Esophagus muscularis mucosa (tissue), 4 donors: ENCODE data around the gene DLG4. TPM values are rescaled to one million over a fixed set of nuclear protein-coding genes. Genes with fewer than 3 reads are reported as not detected.
"Not testable (repeated sequence)": the region's sequence is repeated elsewhere in the genome, so short reads cannot be mapped to it uniquely, and the experiment has no call there.

Source experiments
- DNase-seq: peaks from one replicate; pipeline ENCODE4 v3.0.0-alpha.2; 2017; ENCODE audit errors: extremely low spot score
- H3K27ac ChIP-seq, 4 donors: fragments of 200-600 bp; sonication (generic); replicated peaks in 1 of 4; 1 replicate in 3 of 4; 2 replicates in 1 of 4; pipeline ENCODE4 v1.5.1; 2016 to 2019; ENCODE audit warnings: mild to moderate bottlenecking in 1 of 4
- H3K27me3 ChIP-seq, 4 donors: fragments of 200-600 bp; sonication (generic); one replicate each; pipeline versions ENCODE4 v1.5.1 to v1.6.0; 2016 to 2019
- H3K36me3 ChIP-seq, 4 donors: fragments of 200-600 bp; sonication (generic); one replicate each; pipeline ENCODE4 v1.5.1; 2016 to 2019
- H3K4me1 ChIP-seq, 4 donors: fragments of 200-600 bp; sonication (generic); one replicate each; pipeline ENCODE4 v1.5.1; 2016 to 2019
- H3K4me3 ChIP-seq, 4 donors: fragments of 200-600 bp; sonication (generic); 1 replicate in 2 of 4; 2 replicates in 2 of 4; pipeline ENCODE4 v1.5.1; 2016 to 2019; ENCODE audit warnings: mild to moderate bottlenecking in 4 of 4, moderate library complexity in 1 of 4
- H3K9me3 ChIP-seq, 4 donors: fragments of 200-600 bp; sonication (generic); 1 replicate in 3 of 4; 2 replicates in 1 of 4; pipeline ENCODE4 v1.5.1; 2016 to 2019
- EP300 ChIP-seq: sonication (generic); formaldehyde crosslinking; IDR thresholded peaks from one replicate; pipeline ENCODE4 v1.6.1; 2017; ENCODE audit warnings: antibody characterized with exemption
- POLR2A ChIP-seq: fragments of 450-650 bp; IDR thresholded peaks from one replicate; pipeline ENCODE4 v1.6.1; 2017; ENCODE audit warnings: antibody characterized with exemption, moderate library complexity, mild to moderate bottlenecking, low read depth
- POLR2AphosphoS5 ChIP-seq, 2 donors: sonication (generic); formaldehyde crosslinking; IDR thresholded peaks; one replicate each; pipeline ENCODE4 v1.6.1; 2017; ENCODE audit warnings: antibody characterized with exemption in 2 of 2
- WGBS: methylation state at CpG from one replicate; pipeline ENCODE4 v1.1.5; 2018; 5-methylcytosine and 5-hydroxymethylcytosine counted together
- intact Hi-C: fragments of 100-400 bp; cut with DNase I; formaldehyde crosslinking; loops from one replicate; pipeline ENCODE4 v1.15.1; 2023
- total RNA-seq, 4 donors: library from RNA; depleted of rRNA; stranded (reverse); fragments of >200 nt; gene quantifications; one replicate each; pipeline versions ENCODE4 v1.1.0 to v1.2.1, GENCODE V29; 2016
- TF ChIP-seq, protein P1 (sequence below), 3 experiments: fragments of 200-600 bp in 2 of 3; fragments of 450-650 bp in 1 of 3; sonication (generic) in 2 of 3; IDR thresholded peaks; one replicate each; pipeline ENCODE4 v1.5.1; 2017 to 2019; ENCODE audit warnings: antibody characterized with exemption in 3 of 3, mild to moderate bottlenecking in 2 of 3, moderate library complexity in 1 of 3

Gene DLG4
- total RNA-seq, 4 donors from 2014 or later, result 12.3 to 21.4 (median 16.5) TPM

DNA sequence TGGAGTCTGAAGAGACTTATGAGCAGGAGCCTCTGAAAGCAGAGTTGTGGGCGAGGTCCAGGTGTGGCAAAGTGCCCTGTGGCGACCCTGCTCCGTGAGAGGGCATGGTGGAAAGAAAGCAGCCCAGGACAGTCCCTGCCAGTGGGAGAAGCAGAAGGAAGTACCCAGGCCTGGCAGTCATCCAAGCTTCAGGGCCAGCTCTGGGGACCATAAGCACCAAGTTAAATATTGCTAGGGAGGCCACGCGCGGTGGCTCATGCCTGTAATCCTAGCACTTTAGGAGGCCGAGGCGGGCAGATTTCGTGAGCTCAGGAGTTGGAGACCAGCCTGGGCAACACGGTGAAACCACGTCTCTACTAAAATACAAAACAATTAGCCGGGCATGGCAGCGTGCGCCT is 35.5 kb downstream of the DLG4 start:
- peaks cover 0 to 3% (median 0%) of the 10 kb centered on the region in 4 donors for H3K27me3 ChIP-seq
- DNase-seq, result no peak
- H3K36me3 ChIP-seq, result no peaks in the 10 kb centered on the region
- intact Hi-C loops, result no loop called here
- H3K4me3 ChIP-seq, result no peak overlapping the region
- TF ChIP-seq, protein P1, sequence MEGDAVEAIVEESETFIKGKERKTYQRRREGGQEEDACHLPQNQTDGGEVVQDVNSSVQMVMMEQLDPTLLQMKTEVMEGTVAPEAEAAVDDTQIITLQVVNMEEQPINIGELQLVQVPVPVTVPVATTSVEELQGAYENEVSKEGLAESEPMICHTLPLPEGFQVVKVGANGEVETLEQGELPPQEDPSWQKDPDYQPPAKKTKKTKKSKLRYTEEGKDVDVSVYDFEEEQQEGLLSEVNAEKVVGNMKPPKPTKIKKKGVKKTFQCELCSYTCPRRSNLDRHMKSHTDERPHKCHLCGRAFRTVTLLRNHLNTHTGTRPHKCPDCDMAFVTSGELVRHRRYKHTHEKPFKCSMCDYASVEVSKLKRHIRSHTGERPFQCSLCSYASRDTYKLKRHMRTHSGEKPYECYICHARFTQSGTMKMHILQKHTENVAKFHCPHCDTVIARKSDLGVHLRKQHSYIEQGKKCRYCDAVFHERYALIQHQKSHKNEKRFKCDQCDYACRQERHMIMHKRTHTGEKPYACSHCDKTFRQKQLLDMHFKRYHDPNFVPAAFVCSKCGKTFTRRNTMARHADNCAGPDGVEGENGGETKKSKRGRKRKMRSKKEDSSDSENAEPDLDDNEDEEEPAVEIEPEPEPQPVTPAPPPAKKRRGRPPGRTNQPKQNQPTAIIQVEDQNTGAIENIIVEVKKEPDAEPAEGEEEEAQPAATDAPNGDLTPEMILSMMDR (IDR thresholded peaks at IDR 0.05), result no peak
- TF ChIP-seq EP300, result no peak
- TF ChIP-seq POLR2A, result no peak
- TF ChIP-seq POLR2AphosphoS5 (IDR thresholded peaks at IDR 0.05), result no peak
- no peak overlapping the region for H3K27ac ChIP-seq
- H3K4me1 ChIP-seq, result no peaks in the 10 kb centered on the region
- no peaks in the 10 kb centered on the region for H3K9me3 ChIP-seq
- 74% methylated on average over 14 of the region's 14 CpGs for WGBS

DNA sequence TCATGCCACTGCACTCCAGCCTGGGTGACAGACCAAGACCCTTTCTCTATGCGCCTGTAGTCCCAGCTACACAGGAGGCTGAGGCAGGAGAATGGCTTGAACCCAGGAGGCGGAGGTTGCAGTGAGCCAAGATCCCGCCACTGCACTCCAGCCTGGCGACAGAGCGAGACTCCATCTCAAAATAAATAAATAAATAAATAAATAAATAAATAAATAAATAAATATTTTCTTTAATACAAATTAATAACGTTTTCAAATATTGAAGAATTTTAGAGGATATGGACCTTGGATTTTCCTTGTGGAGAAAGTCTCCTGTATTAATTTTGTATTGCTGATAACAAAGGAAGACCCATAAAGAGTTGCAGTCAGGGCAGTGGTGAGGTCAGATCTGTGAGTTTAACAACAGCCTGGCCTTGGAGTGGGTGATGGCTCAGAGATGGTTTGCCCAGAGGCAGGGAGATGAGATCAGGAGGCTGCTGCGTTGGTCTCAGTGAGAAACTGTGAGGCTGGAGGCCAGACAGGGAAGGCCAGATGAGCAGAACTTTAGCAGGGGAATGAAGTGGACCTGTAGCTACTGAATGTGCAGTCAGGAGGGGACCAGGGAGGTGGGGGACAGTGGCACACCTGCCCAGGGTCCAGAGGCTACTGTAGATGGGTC is 36.1 kb downstream of the DLG4 start:
- Histone ChIP-seq H3K4me1 (no peaks in the 10 kb centered on the region), H3K36me3 (no peaks in the 10 kb centered on the region), H3K9me3 (no peaks in the 10 kb centered on the region), H3K27ac (no peak overlapping the region), H3K4me3 (no peak overlapping the region), H3K27me3 (peaks cover 0 to 7% (median 0%) of the 10 kb centered on the region in 4 donors)
- TF ChIP-seq POLR2A, result no peak
- no peak for TF ChIP-seq EP300
- TF ChIP-seq, protein P1 (IDR thresholded peaks at IDR 0.05), result no peak
- no peak for TF ChIP-seq POLR2AphosphoS5 (IDR thresholded peaks at IDR 0.05)
- no peak for DNase-seq
- intact Hi-C loops, result no loop called here
- WGBS, result 88% methylated on average over 7 of the region's 7 CpGs

DNA sequence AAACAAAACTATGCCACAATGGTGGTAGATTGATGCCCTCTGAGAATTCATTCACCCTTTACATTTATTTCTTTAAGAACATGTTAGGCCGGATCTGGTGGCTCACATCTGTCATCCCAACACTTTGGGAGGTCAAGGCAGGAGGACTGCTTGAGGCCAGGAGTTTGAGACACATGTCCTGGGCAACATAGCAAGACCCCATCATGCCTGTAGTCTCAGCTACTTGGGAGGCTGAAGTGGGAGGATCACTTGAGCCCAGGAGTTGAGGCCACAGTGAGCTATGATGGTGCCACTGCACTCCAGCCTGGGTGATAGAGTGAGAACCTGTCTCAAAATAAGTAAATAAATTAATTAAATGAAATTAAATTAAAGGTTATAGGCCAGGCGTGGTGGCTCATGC is 37.5 kb downstream of the DLG4 start:
- intact Hi-C loops, H3K4me3 ChIP-seq, H3K9me3 ChIP-seq, H3K36me3 ChIP-seq, DNase-seq, H3K27ac ChIP-seq: not testable (repeated sequence)
- WGBS, result 91% methylated on average over 2 of the region's 2 CpGs
- peaks cover 0 to 22% (median 10%) of the 10 kb centered on the region in 4 donors for H3K27me3 ChIP-seq
- peaks cover 9 to 12% (median 12%) of the 10 kb centered on the region in 4 donors for H3K4me1 ChIP-seq

DNA sequence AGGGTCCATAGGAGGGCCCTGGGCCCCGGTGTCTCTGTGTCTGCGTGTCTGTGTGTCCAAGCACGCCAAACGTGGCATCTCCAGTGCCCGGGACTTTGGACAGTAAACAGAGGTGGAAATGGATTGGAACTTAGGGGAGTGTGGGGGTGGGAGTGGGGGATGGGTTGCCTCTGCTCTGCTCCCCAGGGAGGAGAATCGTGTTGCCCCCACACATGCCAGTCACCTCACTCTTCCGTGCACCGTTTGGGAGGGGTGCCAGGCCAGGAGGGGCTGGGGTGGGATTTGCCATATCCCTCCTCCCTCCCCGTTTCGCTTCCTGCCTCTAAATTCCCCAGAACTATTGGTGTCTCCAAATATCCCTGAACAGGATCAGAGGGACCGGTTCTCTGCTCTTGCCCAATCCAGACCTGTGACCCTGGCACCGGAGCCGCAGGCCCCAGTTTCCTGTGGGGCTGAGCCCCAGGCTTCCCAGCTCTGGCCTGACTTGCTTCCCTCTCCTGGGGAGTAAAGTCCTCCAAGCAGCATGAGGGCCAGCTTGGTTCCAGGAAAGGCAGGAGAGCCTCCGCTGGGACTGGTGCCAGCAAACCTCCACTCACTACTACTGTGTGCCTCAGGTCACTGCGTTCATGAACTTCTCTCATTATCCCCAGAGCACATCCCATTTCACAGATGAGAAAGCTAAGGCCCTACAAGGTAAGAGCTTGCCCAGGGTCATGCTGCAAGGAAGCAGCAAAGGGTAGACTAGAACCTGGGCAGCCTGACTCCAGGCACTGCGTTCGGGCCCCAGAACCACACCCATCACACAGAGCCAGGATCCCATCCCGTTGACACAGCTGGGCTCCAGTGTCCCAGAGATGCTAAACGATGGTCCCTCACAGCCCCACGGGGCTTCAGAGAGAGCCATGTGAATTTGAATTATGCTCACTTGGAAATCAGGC is 40.0 kb downstream of the DLG4 start, which contains the start of gene ASGR1:
Gene ASGR1 (minus strand): TSS at position 54 of the 938 bp plus-strand sequence. CDS start 807 bp downstream, outside the sequence.
- H3K27ac ChIP-seq, result no peak within 1 kb of the TSS
- H3K27me3 ChIP-seq, result peaks cover 0 to 46% (median 13%) of the 10 kb centered on the region in 4 donors
- H3K4me3 ChIP-seq, result no peak within 1 kb of the TSS
- H3K9me3 ChIP-seq, result no peaks in the 10 kb centered on the region
- intact Hi-C loops, result loop anchor here (5.0 kb wide), 1 partner anchor 42 kb away; no protein-coding TSS in a partner anchor
- peaks cover 12 to 18% (median 17%) of the 10 kb centered on the region in 4 donors for H3K4me1 ChIP-seq
- no peaks in the 10 kb centered on the region for H3K36me3 ChIP-seq
- DNase-seq, result no peak
- TF ChIP-seq, protein P1 (IDR thresholded peaks at IDR 0.05), result no peak
- no peak for TF ChIP-seq POLR2AphosphoS5 (IDR thresholded peaks at IDR 0.05)
- TF ChIP-seq EP300, result no peak
- no peak for TF ChIP-seq POLR2A
- WGBS, result 74% methylated on average over 15 of the region's 20 CpGs

DNA sequence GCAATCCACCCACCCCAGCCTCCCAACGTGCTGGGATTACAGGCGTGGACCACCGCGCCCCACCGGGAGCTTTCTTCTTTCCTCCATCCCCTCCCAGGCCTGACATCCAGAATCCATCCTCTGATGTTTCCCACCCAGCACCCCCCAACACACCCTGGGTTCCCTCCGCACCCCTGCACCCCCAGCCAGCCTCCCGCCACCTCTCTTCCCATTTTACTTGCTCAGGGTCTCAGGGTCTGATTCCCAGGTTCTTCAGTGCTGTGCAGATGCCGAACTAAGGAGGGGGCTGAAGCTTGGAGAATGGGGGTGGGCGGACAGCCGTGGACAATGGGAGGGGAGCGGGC is 40.7 kb downstream of the DLG4 start:
- no peak overlapping the region for H3K4me3 ChIP-seq

More for the DNA sequence above, 40.7 kb downstream of the DLG4 start:
- WGBS, result 84% methylated on average over 11 of the region's 11 CpGs
- no peaks in the 10 kb centered on the region for H3K36me3 ChIP-seq
- H3K27ac ChIP-seq, result no peak overlapping the region
- DNase-seq, result no peak
- TF ChIP-seq, protein P1 (IDR thresholded peaks at IDR 0.05), result no peak
- H3K4me1 ChIP-seq, result peaks cover 12 to 23% (median 22%) of the 10 kb centered on the region in 4 donors
- H3K9me3 ChIP-seq, result no peaks in the 10 kb centered on the region
- intact Hi-C loops, result loop anchor here (5.0 kb wide), 1 partner anchor 42 kb away; no protein-coding TSS in a partner anchor
- H3K27me3 ChIP-seq, result peaks cover 0 to 52% (median 16%) of the 10 kb centered on the region in 4 donors
